HG02588 (cell line): ENCODE data around the gene ZDHHC12.

Experiments used
- ATAC-seq: cut with Tn5 transposase; IDR thresholded peaks from one replicate; pipeline ENCODE4 v1.9.1; 2021; ENCODE audit warnings: mild to moderate bottlenecking, moderate library complexity; ENCODE audit not compliant: unreplicated experiment

ZDHHC12 gene, protein sequence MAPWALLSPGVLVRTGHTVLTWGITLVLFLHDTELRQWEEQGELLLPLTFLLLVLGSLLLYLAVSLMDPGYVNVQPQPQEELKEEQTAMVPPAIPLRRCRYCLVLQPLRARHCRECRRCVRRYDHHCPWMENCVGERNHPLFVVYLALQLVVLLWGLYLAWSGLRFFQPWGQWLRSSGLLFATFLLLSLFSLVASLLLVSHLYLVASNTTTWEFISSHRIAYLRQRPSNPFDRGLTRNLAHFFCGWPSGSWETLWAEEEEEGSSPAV

DNA sequence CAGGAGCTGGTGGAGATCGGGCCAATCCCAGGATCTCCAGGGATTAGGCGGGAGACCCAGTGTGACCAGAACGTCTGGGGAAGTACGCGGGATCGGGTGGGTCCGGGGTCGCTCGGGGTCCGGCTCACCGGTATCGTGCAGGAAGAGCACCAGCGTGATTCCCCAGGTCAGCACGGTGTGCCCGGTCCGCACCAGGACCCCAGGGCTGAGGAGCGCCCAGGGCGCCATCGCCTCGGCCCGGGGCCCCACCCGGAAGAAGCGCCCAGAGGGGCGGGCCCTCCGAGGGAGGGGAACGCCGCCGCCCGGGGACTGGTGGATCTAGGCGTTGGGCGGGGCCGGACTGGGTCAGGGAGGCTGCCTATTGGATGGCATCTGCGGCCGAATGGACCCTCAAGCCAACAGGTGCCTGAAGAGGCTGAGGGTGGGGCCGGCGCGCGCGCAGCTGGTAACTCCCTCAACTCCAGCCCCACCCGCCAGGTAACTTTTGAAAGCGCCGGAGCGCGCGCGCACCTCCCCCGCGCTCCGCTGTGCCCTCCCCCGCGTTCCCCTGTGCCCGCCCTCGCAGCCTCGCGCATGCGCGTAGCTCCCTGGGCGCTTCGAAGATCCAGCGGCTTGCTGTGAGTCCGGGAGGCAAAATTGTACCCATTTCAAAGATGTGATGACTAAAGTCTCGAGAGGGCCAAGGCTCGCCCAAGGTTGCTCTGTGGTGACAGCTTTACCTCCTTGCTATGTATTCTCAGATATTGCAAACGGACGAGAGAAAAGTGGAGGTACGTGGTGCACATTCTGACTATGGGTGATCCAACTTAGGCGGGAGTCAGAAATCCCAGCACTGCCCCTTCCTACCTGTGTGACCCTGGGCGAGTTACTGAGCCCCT lies at the start of gene ZDHHC12:
Gene ZDHHC12, minus strand, starts transcription at position 262 of the 878 bp plus-strand sequence. Its CDS starts 34 bp downstream, at position 228.
- ATAC-seq = peak; percentile 90

DNA sequence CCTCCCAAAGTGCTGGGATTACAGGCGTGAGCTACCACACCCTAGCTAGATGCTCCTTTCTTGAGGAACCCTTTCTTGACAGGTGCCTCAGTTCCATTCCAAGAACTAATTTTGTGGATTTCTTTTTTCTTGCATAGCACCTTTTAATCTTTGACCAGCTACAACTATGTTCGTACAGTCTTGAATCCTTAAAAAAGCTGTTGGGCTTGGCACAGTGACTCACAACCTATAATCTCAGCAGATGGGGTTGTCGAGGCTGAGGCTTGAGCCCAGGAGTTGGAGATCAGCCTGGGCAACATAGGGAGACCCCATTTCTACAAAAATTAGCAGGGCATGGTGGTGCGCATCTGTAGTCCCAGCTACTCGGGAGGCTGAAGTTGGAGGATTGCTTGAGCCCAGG lies 49.1 kb upstream of the ZDHHC12 start:
- no peak for ATAC-seq

DNA sequence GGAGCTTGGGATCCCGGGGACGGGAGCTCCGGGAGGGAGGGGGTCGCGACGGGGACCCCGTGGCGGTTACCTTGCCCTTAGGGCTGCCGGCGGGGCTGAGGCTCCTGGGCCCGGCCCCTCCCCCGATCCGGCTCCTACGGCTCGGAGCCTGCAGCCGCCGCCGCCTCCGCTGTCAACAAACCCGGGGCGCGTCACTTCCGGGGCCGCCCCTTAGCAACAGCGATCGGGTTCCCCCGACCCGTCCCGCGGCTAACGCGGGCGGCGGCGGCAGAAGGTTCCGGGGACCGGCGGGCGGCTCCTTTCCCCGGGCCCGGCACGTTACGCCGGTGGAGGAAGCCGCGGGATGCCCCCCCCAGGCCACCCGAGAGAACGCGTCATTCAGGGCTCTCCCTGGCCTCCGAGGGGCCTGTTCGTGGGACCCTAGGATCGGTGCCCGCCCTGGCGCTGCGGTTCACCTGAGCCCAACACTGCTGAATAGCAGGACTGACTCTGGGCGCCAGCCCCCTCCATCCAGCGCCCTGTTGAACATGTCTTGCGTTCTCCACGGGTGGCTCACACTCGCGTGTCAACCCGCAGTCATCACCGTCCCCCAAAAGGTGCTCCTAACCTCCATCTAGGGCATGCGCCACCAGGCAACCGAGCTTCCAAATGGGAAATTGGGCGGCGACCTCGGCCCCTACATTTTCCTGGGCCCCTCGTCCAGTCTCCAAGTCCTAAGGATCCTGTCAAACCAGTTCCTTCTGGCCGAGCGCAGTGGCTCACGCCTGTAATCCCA lies 48.0 kb upstream of the ZDHHC12 start, which contains the start of gene ZER1:
Gene ZER1, minus strand, starts transcription at position 183 of the 775 bp plus-strand sequence. CDS start 16,362 bp downstream, outside the sequence.
- peak; percentile 89 for ATAC-seq

DNA sequence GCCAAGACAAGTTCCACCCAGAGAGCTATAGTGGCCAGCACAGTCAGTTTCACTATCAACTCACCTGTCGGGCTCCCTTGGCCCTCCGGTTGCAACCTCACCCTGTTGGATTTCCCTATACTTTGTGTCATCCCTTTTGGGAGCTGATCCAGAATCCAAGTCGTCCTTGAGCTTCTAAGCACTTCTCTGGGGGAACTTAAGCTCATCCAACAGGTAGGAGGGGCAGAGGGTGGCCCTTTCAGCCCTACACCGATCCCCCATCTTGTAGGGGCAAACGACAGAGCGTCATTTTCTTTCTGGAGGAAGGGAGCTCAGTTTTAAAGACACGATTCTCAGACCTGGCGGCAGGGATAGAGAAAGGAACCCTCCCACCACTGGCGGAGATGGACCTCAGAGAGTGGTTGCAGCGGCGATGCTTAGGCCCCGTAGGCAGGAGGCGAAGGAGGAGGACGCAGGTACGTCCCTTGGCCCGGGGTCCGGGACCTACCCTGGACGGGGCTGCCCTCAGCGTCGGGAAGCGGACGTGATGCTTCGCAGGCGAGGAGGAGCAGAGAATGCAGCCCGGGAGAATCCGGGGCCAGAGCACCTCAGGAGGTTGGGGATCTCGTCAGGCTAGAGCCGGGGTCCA lies 47.3 kb upstream of the ZDHHC12 start:
- peak; percentile 17 for ATAC-seq

DNA sequence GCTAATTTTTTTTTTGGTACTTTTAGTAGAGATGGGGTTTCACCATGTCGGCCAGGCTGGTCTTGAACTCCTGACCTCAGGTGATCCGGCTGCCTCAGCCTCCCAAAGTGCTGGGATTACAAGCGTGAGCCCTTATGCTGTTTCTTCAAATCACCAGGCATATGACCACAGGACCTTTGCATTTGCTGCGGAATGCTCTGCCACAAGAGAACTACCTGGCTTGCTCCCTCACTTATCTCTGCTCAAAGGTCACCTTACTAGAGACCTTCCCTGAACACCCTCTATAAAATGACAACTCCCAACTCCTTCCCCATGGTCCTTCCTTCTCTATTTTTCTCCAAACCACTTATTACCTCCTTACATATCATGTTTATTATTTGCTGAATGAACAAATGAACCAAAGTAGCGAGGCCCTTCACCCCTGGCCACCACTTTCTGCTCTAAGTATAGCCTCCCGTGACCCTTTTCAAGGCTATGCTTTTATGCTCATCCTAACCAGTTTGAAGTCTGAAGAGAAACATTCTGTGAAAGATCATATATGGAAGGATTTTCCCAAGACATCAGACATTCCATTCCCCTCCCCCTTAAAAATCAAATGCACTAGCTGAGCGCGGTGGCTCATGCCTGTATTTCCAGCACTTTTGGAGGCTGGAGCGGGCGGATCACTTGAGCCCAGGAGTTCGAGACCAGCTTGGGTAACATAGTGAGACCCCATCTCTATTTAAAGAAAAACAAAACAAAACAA lies 46.5 kb upstream of the ZDHHC12 start:
- ATAC-seq = no peak

DNA sequence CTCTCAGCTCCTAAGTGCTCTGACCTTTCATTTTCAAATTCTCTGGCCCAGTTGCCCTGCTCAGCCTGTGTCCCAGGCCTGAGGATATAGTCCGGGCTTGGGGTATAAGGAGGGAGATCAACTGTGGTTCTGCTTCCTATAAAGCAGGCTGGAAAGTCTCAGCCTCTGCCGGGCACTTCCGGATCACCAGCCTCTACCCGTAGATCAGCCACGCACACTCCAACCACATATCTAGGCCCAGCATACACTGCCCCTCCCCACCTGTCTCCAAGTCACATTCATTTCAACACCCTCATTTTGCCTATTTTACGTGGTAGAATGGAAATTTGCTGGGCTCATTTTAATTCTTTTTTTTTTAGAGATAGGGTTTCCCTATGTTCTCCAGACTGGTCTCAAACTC lies 44.7 kb upstream of the ZDHHC12 start:
- ATAC-seq = no peak

DNA sequence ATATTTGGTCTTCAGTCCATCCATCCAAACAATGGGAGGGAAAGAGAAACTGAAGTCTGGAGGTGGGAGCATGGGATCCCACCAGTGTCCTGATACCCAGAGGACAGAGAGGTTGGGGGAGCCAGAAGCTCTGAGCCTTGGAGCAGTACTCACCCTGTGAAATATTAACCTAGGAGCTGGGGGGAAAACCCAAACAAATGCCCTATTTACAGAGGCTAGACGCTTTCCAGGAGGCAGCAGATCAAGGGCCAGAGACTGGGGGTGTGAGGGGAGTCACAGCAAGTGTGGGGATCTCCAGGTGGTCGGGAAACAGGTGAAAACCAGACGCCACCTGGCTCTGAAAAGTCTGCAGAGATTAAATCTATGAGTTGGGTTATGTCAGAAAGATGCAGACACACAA lies 41.6 kb upstream of the ZDHHC12 start:
- ATAC-seq = no peak

DNA sequence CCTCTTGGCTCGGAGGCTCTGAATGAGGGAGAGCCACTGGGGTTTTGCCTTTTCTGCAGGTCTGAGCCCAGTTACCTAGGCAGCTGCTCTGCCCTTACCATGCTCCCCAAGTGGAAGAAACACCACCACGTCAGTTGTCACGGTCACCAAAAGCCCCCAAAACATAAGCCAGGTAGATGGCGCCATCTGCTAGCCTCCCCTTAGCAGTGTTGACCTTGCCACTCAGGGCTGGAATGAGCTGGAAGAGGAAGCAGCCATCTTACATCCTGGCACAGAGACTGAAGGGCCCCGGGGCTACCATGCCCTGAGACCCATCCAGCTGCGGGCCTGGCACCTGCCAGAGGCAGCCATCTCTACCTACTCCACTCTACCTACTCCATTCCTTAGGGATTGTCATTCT lies 40.4 kb upstream of the ZDHHC12 start:
- no peak for ATAC-seq

DNA sequence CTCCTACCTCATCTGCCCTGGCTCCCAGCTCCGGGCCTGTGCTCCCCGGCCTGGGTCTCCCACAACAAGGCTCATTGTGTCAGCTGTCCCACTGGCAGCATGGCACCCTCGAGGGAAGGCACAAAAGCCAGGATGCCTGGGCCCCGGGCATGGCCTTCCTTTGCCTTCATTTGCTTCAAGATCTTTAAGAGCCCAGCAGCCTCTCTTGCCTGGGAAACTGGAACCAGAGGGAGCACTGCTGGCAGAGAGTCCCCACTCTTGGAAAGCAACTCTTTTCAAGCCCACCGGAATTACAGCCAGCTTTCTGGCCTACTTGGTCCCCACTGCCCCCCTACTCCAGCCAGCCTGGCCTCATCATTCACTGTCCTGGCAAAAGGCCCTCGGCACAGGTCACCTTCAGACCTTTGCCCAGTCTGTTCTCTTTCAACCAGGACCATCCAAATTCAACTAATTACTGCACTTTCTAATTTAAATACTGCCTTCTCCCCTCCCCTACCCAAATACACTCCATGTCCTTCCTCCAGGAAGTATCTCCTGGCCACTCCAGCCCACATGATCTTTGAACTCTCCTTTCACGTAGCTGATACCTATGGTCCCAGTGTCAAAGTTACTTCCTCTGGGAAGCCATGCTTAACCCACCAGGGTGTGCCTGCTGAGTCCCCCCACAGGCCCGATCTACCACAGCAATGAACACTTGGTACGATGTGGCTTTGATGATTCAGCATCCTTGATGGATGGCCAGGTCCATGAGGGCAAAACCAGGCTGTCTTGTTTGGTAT lies 38.9 kb upstream of the ZDHHC12 start:
- no peak for ATAC-seq

DNA sequence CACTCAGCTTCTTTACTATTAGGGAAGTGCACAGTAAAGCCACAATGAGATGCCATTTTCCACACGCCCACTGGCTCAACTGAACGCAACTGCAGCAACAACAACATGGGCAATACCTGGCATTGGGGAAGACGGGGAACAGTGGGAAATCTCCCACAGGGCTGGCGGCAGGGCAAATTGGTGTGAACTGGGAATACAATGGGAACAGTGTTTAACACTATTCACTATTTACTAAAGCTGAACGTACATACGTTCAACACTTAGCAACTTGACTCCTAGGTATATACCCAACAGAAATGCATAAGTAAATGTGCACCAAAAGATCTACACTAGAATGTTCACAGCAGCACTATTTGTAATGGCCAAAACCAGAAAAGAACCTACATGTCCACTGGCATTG lies 33.7 kb upstream of the ZDHHC12 start:
- ATAC-seq = no peak

DNA sequence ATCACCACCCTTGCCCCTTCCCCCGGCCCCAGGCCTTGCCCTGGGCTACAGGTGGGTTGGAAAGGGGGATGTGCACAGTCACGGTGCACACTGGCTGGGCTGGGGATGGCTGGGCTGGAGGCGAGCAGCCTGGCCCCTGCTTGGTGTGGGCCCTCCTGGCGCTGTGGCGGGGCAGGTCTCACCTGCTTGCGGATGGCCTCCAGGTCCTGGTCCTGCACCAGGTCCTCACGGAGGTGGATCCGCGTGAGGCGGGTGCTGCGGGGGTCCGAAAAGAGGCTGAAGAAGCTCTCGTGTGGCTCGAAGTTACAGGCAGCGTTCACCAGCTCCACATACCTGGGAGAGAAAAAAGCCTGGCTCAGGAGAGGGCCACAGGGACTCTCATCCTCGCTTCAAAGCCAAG lies 29.7 kb upstream of the ZDHHC12 start:
- ATAC-seq = no peak

DNA sequence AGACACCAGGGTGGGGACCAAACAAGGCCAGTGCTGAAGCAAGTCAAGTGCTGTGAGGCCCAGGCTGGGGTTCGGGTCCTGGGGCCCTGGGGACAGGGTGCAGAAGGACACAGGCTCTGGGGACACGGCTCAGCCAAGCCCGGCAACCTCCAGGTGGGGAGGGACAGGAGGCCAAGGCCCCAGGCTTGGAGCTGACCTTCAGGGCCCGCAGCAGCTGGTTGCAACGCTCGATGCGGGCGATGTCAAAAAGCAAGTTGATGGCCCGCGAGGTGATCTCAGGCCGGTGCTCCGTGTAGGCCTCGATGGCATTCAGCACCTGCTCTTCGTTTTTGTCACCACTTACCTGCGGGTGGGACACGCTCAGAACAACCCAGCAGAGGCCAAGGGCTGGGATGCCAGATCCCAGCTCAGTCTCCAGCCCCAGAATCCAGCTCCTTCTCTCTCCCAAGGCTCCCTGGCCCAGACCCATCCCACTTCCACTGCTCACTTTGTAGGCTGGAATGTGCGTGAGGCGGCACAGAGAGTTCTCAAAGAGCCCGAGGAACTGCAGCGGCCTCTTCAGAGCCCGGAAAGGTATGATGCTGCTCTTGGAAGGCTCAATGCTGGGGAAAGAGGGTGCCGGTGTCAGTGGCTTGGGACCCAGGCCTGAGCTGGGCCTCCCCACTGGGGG lies 27.1 kb upstream of the ZDHHC12 start:
- no peak for ATAC-seq

DNA sequence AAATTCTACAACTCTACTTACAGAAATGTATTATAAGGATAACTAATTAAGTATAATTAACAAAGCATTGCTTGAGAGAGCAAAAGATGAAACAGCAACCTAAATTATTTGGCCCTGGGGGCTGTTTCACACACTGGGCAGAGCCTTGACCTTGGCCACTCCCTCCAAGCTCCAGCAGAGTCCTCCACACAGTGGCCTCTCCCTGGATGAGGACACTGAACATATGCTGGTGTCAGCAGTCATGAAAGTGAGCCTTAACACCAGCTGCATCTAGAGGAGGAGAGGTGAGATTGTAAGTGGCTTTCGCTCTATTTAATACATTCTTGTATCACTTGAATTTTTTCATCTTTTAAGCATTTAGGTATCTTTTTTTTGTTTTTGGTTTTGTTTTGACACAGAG lies 23.3 kb upstream of the ZDHHC12 start:
- ATAC-seq = no peak

DNA sequence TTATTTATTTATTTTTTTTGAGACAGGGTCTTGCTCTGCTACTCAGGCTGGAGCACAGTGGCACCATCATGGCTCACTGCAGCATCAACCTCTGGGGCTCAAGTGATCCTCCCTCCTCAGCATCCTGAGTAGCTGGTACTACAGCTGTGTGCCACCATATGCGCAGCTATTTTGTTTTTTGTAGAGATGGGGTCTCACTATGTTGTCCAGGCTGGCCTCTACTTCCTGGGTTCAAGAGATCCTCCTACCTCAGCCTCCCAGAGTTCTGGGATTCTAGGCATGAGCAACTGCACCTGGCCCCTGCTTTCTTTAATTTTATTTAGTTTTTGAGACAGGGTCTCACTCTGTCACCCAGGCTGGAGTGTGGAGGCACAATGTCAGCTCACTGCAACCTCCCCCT lies 19.5 kb upstream of the ZDHHC12 start:
- no peak for ATAC-seq

DNA sequence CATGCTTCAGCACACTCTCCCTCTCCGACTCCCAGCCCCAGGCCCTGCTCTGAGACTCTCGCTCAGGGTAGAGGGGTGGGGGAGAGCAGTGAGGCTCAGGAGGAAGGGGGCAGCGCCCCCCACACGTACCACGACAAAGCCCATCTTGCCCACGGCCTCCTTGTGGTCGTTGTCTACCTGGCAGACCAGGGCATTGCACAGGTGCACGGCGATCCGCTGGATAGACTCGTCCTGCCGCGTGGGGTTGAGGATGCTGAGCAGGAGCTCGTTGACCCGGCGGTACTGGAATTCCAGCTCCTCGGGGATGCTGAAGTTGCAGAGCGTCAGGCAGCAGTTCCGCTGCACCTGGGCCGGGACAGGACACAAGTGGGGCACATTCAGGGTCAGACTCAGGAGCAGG lies 18.5 kb upstream of the ZDHHC12 start:
- no peak for ATAC-seq

DNA sequence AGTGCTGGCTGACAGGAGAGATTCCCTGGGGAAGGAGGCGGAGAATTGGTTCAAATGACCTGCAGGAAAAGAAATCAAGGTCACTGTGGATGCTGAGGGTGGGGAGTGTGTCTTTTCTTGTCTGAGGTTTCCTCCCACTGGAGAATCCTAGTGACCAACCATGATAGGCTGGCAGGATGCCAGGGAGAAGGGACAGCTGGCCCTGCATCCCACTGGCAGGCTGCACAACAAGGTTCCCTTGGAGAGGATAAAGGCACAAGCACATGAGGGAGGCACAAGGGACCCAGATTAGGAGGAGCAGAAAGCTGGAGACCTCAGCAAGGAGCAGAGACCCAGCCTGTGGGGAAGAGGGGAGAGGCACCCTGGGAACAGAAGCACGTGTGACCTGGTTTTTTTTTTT lies 11.4 kb upstream of the ZDHHC12 start:
- ATAC-seq = no peak

DNA sequence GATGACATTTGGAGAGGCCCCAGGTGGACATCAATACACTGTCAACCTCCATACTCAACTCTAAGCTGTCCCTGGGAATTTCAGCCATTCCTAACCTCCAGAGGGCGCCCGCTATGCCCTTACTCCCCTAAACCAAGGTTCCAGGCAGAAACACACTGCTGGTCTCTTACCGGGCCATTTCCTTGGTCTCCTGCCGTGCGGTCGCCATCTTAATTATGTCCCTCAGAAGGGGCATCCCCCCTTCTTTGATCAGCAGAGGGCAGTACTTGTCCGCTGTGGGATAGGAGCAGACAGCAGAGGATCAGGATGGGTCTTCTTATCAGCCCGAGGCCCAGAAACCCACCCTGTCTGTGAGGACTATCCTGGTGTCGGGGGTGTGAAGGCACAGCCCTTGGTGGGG lies 9.3 kb upstream of the ZDHHC12 start:
- ATAC-seq = no peak

DNA sequence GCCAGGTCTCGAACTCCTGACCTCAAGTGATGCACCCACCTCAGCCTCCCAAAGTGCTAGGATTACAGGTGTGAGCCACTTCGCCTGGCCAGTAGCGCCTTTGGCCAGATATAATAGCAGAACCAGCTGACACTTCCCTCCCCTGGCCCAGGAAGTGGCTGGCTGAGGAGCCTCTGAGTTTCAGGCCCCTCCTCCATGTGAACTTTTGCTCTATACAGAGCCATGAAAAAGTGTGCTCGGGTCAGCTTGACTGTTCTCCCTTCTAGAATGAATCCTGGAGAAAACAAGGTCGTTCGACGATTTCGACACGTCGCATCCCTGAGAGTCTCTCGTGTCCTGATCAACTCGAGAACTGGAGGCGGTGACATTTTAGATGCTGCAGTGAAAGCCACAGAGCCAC lies 8.6 kb upstream of the ZDHHC12 start:
- no peak for ATAC-seq

DNA sequence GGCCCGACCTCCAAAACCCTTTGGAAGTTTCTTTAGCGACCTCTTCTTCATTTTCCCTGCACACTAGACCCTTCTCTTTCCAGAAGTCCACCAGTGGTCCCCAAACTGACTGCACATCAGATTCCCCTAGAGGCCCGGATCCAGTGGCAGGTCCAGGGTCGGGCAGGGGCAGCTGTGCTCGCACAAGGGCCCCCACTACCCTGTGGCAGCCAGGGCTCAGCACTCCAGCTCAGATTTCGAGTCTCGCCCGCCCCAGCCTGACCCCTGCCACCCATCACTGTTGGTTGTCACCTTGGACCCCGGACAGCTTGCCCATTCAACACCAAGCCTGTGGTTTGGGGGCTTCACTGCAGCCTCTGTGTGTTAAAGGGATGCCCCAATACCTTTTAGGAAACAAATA lies 7.8 kb upstream of the ZDHHC12 start:
- ATAC-seq = no peak
